Thyroid gland (tissue), 4 donors: Measurements from ENCODE around the gene GOLGA3. TPM values are rescaled to one million over a fixed set of nuclear protein-coding genes. Genes with fewer than 3 reads are reported as not detected.
"Not testable (repeated sequence)": the region's sequence is repeated elsewhere in the genome, so short reads cannot be mapped to it uniquely, and the experiment has no call there.

Experiments used
- DNase-seq, 2 donors: peaks; one replicate each; pipeline ENCODE4 v3.0.0-alpha.2; 2019
- H3K27ac ChIP-seq, 3 donors: fragments of 200-600 bp; sonication (generic); 1 replicate in 2 of 3; 2 replicates in 1 of 3; pipeline ENCODE4 v1.5.1; 2016 to 2019; ENCODE audit warnings: mild to moderate bottlenecking in 1 of 3, moderate library complexity in 1 of 3
- H3K27me3 ChIP-seq: fragments of 200-600 bp; sonication (generic); one replicate; pipeline ENCODE4 v1.5.1; 2019
- H3K36me3 ChIP-seq, 2 donors: fragments of 200-600 bp; sonication (generic); one replicate each; pipeline ENCODE4 v1.5.1; 2016 to 2019
- H3K4me1 ChIP-seq, 2 donors: fragments of 200-600 bp; sonication (generic); one replicate each; pipeline ENCODE4 v1.5.1; 2017 to 2019
- H3K4me3 ChIP-seq, 3 donors: fragments of 200-600 bp; sonication (generic); replicated peaks in 1 of 3; 1 replicate in 2 of 3; 2 replicates in 1 of 3; pipeline ENCODE4 v1.5.1; 2016; ENCODE audit warnings: mild to moderate bottlenecking in 1 of 3
- H3K9me3 ChIP-seq: fragments of 200-600 bp; sonication (generic); one replicate; pipeline ENCODE4 v1.5.1; 2017
- POLR2A ChIP-seq, 2 donors: fragments of 450-650 bp; IDR thresholded peaks; one replicate each; pipeline ENCODE4 v1.6.1; 2017; ENCODE audit warnings: antibody characterized with exemption in 2 of 2, mild to moderate bottlenecking in 2 of 2, moderate library complexity in 1 of 2
- WGBS, 2 donors: methylation state at CpG; one replicate each; pipeline ENCODE4 v1.1.5; 2017; 5-methylcytosine and 5-hydroxymethylcytosine counted together
- intact Hi-C: fragments of 100-400 bp; cut with DNase I; formaldehyde crosslinking; loops from one replicate; pipeline ENCODE4 v1.15.1; 2023
- total RNA-seq, 4 donors: library from RNA; depleted of rRNA; stranded (reverse); fragments of >200 nt; gene quantifications; one replicate each; pipeline ENCODE4 v1.2.3, GENCODE V29; 2016
- TF ChIP-seq, protein P1 (sequence below), 6 experiments: fragments of 200-600 bp in 3 of 6; fragments of 450-650 bp in 3 of 6; sonication (generic) in 3 of 6; IDR thresholded peaks; one replicate each; pipeline ENCODE4 v1.5.1; 2016 to 2019; ENCODE audit warnings: antibody characterized with exemption in 6 of 6, mild to moderate bottlenecking in 2 of 6, inconsistent platforms in 1 of 6, moderate library complexity in 1 of 6

The GOLGA3 gene
- total RNA-seq, 4 donors from 2014 or later: 73.8 to 106 (median 88.8) TPM

DNA sequence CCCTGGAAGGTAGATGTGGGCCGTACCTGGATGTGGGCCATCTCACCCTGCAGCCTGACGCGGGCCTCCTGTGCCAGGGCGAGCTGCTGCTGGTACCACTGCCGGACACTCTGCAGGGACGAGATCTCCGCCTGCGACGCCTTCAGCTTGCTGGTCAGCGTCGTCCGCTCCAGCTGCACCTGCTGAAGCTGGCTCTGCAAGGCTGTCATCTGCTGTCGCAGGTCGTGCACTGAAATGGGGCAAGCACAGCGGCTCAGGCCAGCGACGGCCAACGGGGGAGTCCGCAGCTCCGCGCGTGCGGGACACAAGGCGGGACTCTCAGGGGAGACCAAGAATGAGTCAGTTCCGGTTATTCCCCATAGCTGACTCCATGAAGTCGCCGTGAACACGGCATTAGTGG, 26.9 kb downstream of the GOLGA3 start:
- intact Hi-C loops: no loop called here
- H3K27ac ChIP-seq: no peak overlapping the region
- DNase-seq: no peak
- no peaks in the 10 kb centered on the region for H3K4me1 ChIP-seq
- no peaks in the 10 kb centered on the region for H3K9me3 ChIP-seq
- H3K27me3 ChIP-seq: no peaks in the 10 kb centered on the region
- 91 to 94% methylated on average over 28 of the region's 28 CpGs for WGBS, 2 donors
- peaks cover 84 to 90% of the 10 kb centered on the region in 2 donors for H3K36me3 ChIP-seq
- no peak overlapping the region for H3K4me3 ChIP-seq
- no peak for TF ChIP-seq POLR2A (IDR thresholded peaks at IDR 0.05)
- TF ChIP-seq, protein P1, sequence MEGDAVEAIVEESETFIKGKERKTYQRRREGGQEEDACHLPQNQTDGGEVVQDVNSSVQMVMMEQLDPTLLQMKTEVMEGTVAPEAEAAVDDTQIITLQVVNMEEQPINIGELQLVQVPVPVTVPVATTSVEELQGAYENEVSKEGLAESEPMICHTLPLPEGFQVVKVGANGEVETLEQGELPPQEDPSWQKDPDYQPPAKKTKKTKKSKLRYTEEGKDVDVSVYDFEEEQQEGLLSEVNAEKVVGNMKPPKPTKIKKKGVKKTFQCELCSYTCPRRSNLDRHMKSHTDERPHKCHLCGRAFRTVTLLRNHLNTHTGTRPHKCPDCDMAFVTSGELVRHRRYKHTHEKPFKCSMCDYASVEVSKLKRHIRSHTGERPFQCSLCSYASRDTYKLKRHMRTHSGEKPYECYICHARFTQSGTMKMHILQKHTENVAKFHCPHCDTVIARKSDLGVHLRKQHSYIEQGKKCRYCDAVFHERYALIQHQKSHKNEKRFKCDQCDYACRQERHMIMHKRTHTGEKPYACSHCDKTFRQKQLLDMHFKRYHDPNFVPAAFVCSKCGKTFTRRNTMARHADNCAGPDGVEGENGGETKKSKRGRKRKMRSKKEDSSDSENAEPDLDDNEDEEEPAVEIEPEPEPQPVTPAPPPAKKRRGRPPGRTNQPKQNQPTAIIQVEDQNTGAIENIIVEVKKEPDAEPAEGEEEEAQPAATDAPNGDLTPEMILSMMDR (IDR thresholded peaks at IDR 0.05): no peak

GRCh38 chr12:132798836-132799235, 29.8 kb downstream of the GOLGA3 start:
- 91 to 95% methylated on average over 13 to 15 of the region's 15 CpGs for WGBS, 2 donors
- no peak overlapping the region for H3K4me3 ChIP-seq
- intact Hi-C loops: no loop called here
- no peaks in the 10 kb centered on the region for H3K9me3 ChIP-seq
- no peaks in the 10 kb centered on the region for H3K4me1 ChIP-seq
- no peaks in the 10 kb centered on the region for H3K27me3 ChIP-seq
- peaks cover 91 to 92% of the 10 kb centered on the region in 2 donors for H3K36me3 ChIP-seq
- H3K27ac ChIP-seq: no peak overlapping the region
- TF ChIP-seq POLR2A (IDR thresholded peaks at IDR 0.05): no peak
- TF ChIP-seq, protein P1 (IDR thresholded peaks at IDR 0.05): no peak
- no peak for DNase-seq

GRCh38 chr12:132797820-132798570, 30.7 kb downstream of the GOLGA3 start:
- 91 to 93% methylated on average over 22 to 23 of the region's 24 CpGs for WGBS, 2 donors
- TF ChIP-seq POLR2A (IDR thresholded peaks at IDR 0.05): no peak
- TF ChIP-seq, protein P1 (IDR thresholded peaks at IDR 0.05): no peak
- Histone ChIP-seq H3K27ac (no peak overlapping the region), H3K4me3 (no peak overlapping the region), H3K36me3 (peaks cover 86% of the 10 kb centered on the region in 2 donors), H3K9me3 (no peaks in the 10 kb centered on the region), H3K27me3 (no peaks in the 10 kb centered on the region), H3K4me1 (no peaks in the 10 kb centered on the region)
- no peak for DNase-seq
- intact Hi-C loops: no loop called here

DNA sequence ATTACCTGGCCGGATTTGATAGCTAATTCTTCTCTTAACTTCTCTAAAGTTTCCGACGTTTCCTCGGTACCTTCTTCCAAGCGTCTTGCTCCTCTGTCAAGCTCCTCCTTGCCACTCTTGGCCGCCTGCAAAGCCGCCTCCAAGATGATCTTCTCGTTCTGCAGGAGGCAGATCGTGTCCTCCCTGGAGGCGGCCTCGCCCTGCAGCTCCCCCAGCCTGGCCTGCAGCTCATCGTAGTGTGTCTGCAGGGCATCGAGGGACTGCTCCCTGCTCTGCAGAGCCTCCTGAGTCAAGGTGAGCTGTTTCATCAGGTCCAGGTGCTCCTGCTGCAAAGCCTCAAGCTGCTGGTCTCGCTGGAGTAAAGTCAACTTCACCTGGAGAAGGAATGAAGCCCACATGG, 32.8 kb downstream of the GOLGA3 start:
- TF ChIP-seq, protein P1 (IDR thresholded peaks at IDR 0.05): no peak
- TF ChIP-seq POLR2A (IDR thresholded peaks at IDR 0.05): no peak
- WGBS, 2 donors: 96 to 97% methylated on average over 13 to 14 of the region's 14 CpGs
- DNase-seq: no peak
- intact Hi-C loops: no loop called here
- no peaks in the 10 kb centered on the region for H3K4me1 ChIP-seq
- peaks cover 71 to 74% of the 10 kb centered on the region in 2 donors for H3K36me3 ChIP-seq
- H3K27me3 ChIP-seq: no peaks in the 10 kb centered on the region
- no peak overlapping the region for H3K27ac ChIP-seq
- H3K9me3 ChIP-seq: no peaks in the 10 kb centered on the region
- H3K4me3 ChIP-seq: no peak overlapping the region

GRCh38 chr12:132791940-132792339, 36.7 kb downstream of the GOLGA3 start:
- H3K27me3 ChIP-seq, H3K4me3 ChIP-seq, H3K4me1 ChIP-seq, H3K27ac ChIP-seq, DNase-seq, H3K9me3 ChIP-seq, intact Hi-C loops: not testable (repeated sequence)
- H3K36me3 ChIP-seq: peaks cover 51 to 62% of the 10 kb centered on the region in 2 donors
- WGBS, 2 donors: 82 to 100% methylated on average over 2 of the region's 2 CpGs
